ENCODE measurements around the gene DCDC1.
A peak's percentile ranks its signal among the peaks of the same experiment; 100 is the strongest.
"Not testable (repeated sequence)": the region's sequence is repeated elsewhere in the genome, so short reads cannot be mapped to it uniquely, and the experiment has no call there.

DCDC1 gene

GRCh38 chr11:30985536-30985935 is 384.0 kb downstream of the DCDC1 start:
- DNase-seq (ENCODE audit: low spot score), result no peak

GRCh38 chr11:30984827-30985226 is 384.7 kb downstream of the DCDC1 start:
- no peak for DNase-seq (ENCODE audit: low spot score)

DNA sequence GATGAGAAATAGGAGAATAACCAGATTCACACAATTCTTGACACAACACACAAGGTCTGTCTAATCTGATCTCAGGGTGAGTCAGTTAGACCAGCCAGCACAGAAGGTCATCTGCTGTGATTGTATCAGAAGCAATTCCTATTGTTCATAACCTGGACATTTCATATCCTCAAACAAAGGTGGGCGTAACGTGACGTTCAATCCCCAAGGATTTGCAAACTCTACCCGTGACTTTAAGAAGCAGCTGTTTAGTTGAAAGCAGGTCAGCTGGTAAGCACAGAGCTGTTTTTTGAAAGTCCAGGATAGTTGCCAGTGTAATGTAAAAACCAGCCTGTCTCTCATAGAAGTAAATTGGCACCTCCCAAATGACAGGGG is 385.1 kb downstream of the DCDC1 start:
- DNase-seq (ENCODE audit: low spot score), result no peak

- no peak for DNase-seq (ENCODE audit: low spot score)
Observed at GRCh38 chr11:30983776-30984441, 385.6 kb downstream of the DCDC1 start.

GRCh38 chr11:30983143-30983542 is 386.4 kb downstream of the DCDC1 start:
- no peak for DNase-seq (ENCODE audit: low spot score)

DNA sequence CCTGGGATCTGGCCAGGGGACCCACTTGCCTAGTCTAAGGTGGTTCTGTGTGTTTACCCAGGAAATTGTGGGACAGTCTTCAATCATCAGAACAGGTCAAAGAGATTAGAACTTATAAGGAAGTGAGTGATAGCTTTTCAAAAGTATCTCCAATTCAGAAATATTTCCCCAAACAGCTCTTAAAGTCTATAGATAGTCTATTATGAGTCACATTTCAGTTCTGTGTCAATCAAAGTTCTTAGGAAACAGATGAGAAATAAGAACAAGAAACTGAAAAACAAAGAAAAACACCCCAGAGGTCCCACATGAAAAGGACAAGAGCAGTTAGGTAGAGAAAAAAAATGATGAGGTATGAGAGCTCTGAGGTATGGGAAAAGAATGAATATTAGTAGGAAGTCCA is 402.0 kb downstream of the DCDC1 start:
- DNase-seq (ENCODE audit: low spot score), result no peak

DNA sequence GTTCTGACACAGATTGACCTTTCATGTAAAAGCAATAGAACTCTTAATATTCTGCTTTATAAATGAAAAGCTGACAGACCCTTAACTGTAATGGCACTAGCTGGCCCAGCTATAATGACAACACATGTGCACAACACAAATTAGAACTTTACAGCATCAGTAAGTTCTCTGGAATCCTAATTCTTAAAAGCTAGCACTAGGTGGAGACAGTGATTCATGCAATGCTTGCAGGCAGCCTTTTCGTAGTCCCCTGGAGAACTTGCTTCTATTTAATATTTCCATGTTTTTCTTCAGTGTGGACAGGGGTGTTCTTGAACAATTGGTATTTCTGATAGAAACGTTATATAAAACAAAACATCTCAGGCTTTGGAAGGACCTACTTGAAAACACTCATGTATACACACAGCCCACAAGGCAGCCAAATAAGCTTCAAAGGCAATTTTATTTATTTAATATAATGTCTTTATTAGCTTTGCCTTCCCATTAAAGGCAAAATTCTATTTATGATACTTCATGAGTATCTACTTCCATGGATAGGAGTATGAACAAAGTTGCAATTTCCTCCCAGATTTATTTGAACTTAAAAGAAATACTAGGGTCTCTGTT is 409.0 kb downstream of the DCDC1 start:
- DNase-seq (ENCODE audit: low spot score), result peak; percentile 45

DNA sequence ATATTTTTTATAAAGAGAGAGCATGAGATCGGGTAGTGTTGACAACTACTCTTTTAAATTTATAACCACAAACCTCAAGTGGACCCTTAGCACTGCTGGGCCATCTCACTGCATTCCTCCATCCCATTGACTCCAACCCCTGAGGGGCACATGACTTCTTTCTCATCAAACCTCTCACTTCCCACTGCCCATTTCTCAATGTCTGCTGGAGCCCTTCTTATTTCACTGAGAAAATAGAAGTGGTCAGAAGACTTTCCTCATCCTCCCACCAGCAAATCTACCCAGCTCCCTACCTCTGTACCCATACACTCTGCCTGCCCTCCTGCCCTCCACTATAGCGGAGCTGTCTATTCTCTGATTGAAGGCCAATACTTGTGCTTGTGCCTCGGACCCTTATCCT is 412.8 kb downstream of the DCDC1 start:
- DNase-seq (ENCODE audit: low spot score), result no peak

- no peak for DNase-seq (ENCODE audit: low spot score)
Observed at GRCh38 chr11:30949838-30950237, 419.7 kb downstream of the DCDC1 start.

- DNase-seq (ENCODE audit: low spot score), result not testable (repeated sequence)
Observed at GRCh38 chr11:30947715-30948114, 421.8 kb downstream of the DCDC1 start.

GRCh38 chr11:30938810-30939209 is 430.7 kb downstream of the DCDC1 start:
- DNase-seq (ENCODE audit: low spot score), result no peak

DNA sequence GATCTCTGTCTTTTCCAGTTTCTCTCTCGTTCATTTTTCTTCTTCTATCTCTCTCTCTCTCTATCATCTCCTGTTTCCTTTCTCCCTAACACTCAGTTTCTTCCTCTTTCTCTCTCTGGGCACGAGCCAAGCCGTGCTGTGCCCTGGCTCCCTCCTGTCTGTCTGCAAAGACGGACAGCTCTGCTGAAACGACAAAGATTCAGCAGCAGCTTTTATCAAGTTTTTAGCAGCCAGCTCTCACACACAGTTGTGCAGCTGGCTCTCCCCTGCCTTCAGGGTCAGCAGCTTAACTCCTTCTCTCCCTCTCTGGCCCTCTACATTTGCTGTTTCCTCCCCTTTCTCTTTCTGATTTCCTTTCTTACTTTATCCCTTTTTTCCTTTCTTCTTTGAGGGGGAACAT is 431.4 kb downstream of the DCDC1 start:
- DNase-seq (ENCODE audit: low spot score), result no peak

- no peak for DNase-seq (ENCODE audit: low spot score)
Observed at GRCh38 chr11:30936491-30936890, 433.0 kb downstream of the DCDC1 start.

DNA sequence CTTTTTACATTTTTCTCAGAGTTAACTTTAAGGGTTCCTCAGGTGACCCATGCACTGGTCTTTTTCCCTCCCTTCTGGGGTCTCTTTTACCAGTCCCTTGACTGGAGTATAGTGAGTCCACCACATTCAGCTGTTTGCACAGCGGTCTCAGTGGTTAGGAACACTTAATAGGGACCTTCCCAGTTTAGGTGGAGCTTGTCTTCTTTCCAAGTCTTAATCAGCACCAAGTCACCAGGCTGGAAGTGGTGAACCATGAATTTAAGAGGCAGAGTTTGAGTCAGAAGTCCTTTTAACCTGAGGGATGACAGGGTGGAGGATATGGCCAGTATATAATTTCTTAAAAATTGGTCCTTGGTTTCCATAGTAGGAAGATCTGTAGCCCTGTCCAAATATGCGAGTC is 433.7 kb downstream of the DCDC1 start:
- no peak for DNase-seq (ENCODE audit: low spot score)

DNA sequence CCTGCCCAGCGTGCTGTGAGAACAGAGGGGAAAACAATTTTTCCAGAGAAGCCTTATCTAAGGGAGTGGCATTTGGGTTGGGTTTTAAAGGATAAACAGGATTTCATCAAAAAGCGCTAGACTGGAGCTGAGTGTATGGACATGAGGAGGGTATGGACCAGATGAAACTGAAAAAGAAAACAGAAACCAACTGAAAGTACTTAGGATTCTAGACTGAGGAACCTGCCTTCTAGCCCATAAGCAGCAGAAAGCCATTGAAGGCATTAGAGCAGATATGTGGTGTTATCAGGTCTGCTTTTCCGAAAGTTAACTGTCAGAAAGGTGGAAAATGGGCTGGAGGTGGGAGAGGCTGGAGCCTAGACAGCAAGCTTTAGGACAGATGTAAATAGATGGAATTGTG is 443.4 kb downstream of the DCDC1 start:
- no peak for DNase-seq (ENCODE audit: low spot score)

- DNase-seq (ENCODE audit: low spot score), result no peak
Observed at GRCh38 chr11:30921811-30922210, 447.7 kb downstream of the DCDC1 start.

GRCh38 chr11:30919389-30920152 is 450.0 kb downstream of the DCDC1 start:
- DNase-seq (ENCODE audit: low spot score), result peak; percentile 74

DNA sequence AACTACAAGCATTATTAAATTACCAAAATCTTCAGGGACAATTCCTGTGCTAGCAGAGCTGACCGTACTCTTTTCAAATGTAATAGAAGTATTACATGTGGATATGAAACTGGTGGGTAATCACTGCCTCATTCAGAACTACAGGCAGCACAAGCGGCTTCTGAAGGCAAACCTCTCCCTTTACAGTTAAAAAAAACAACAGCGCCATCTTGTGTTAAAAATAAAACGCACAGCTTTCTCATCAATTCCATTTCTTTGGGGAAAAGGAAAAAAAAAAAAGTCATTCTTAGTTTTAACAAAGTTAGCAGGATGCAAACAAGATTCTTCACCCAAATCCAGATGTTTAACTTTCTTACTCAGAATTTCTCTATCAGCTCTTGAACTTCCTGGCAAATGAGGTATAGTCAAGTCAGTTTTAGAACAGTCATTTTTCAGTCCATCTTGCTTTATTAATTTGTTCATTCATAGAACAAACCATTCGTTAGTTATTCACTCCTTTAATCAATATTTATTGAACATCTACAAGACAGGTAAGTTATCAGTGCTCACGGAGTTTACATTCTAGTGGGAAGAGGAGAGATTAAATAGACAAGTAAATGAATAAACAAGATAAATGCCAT is 451.6 kb downstream of the DCDC1 start:
- peak; percentile 79 for DNase-seq (ENCODE audit: low spot score)

DNA sequence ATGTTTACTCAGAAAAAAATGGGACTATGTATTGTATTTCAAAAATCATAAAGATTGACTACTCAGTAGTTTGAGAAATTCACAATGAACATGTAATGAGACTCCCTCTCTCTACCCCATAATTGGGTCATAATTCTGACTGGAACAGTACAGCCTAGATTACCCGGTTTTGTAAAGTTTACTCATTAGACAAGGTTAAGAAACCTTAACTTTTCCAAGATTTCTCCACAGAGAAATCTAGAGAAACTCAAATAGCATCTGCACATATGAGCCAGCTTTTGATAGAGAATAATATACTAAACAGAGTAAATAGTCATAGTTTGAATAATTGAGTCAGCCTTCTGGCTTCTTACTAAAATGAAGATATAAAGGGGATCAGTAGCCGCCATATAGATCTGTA is 452.3 kb downstream of the DCDC1 start:
- DNase-seq (ENCODE audit: low spot score), result no peak

DNA sequence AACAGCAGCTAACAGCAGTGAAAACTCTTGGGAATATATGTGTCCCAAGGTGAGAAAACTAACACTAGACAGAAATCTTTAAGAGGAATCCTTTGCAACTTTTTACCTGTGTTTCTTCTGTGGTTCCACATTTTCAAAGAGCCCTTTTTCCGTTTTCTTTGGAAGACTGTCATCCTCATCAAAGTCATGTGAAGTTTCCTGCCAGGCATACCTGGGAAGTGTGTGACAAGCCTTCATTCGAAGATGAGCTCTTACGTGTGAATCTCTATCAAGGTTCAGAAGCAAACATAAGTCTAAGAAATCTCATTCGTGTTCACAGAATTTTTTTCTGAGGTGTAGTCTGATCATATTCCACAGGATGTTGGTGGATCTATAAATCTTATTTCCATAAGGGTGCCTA is 452.8 kb downstream of the DCDC1 start:
- DNase-seq (ENCODE audit: low spot score), result no peak

DNA sequence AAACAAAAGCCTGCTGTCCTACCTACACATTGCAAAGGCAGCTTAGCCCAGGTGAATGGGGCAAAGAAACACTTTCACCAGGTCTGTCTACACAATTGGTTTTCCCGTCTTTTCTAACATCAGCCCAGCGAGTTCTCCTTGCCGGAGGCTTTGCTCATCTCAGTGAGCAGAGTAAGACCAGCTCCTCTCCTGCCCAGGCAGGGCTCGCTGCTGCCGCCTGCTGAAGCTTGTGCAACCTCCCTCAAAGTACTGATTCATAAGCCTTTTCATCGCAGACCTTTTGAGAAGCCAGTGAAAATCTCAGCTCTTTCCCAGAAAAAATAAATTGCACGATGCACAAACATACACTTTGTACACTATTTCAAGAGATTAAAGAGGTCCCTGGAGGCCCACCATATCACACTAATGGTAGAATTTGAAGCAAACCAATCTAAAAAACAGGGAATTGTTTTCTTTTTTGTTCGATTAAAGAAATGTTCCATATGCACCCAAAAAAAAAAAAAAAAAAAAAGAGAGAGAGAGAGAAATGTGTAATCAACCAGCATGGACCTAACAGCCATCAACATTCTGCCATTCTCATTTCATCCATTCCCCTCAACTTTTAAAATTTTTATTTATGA is 455.3 kb downstream of the DCDC1 start:
- DNase-seq (ENCODE audit: low spot score), result peak; percentile 70

DNA sequence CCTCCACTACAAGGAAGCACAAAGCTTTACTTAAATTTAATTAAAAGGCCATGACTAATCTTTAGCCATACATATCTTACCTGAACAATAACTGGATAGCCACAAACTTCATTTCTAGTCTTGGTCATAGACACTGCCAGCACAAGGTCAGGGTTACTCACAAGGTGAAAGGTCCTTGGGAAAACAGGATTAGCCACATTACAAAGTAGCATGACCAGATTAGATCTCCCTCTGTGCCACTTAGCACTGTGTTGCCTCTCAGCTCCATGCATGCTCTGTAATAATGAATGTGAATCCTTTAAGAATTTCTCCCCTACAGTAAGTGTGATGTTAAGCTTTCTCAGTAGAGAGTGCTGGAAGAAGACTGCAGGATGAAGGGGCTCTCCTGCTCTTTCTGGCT is 458.3 kb downstream of the DCDC1 start:
- no peak for DNase-seq (ENCODE audit: low spot score)

DNA sequence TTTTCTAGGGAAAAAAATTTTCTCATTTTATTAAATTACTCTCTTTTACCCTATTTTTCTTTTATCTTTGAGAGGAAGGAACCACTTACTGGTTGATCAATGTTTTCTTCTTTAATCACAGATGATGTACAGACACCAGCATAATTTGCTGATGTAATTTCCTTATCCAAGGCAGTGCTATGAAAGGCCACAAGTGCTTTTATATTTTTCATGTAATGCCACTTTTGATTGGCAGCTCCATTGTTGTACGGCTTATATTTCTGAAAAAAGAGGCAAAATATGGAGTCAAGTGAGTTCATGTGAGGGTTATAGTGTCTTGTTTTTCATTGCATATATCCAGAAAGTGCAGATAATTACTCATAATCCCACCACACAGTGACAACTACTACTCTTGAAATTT is 460.7 kb downstream of the DCDC1 start:
- no peak for DNase-seq (ENCODE audit: low spot score)
